GM21381 (cell line): ENCODE measurements around the gene HM13.
A peak's percentile ranks its signal among the peaks of the same experiment; 100 is the strongest.
"Not testable (repeated sequence)": the region's sequence is repeated elsewhere in the genome, so short reads cannot be mapped to it uniquely, and the experiment has no call there.

ENCODE experiments used
- ATAC-seq: cut with Tn5 transposase; IDR thresholded peaks from one replicate; pipeline ENCODE4 v1.9.1; 2021; ENCODE audit warnings: mild to moderate bottlenecking, moderate library complexity; ENCODE audit not compliant: unreplicated experiment

The HM13 gene

DNA sequence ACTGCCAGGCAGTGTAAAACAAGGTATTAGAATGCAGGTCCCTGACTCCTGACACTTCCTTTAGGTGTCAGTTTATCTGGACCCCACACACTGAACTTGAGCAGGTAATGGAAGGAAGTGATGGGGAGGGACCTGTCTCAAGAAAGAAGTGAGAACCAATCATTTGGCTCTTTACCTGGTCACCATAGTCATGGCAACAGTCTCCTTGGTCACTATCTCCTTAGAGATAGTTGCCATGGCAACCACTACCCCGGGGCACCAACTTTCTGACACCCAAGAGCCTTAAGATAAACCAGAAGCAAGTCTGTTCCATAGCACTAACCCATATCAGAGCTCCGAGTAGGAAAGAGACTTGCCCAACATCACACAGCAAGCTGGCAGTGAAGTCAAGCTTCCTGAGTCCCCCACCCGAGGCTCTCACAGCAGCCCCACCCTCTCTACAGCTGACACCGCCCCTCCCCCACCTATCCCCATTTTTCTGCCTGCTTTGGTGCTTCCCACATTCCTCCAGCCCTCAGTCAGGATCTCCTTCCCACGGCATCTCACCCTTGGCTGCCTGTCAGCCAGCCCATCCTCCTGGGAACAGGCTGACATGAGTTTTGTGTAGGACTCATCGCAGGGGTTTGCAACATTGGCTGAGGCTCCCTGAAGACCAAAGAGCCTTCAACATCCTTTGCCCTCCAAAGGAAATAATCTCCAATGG lies 16.3 kb upstream of the HM13 start:
- no peak for ATAC-seq

DNA sequence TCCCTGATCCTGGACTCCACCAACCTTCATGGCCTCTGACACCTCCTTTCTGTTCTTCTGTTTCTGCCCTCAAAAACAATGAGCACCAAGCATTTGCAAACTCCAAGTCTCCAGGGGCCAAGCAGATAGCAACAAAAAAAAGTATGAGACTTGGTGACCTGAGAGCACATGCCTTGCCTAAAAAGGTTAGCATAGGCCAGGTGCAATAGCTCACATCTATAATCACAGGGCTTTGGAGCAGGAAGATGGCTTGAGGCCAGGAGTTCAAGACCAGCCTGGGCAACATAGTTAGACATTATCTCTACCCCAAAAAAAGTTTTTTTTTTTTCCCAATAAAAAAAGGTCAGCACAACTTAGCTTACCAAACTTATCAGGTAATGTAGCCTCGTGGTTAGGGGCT lies 13.7 kb upstream of the HM13 start:
- ATAC-seq = no peak

DNA sequence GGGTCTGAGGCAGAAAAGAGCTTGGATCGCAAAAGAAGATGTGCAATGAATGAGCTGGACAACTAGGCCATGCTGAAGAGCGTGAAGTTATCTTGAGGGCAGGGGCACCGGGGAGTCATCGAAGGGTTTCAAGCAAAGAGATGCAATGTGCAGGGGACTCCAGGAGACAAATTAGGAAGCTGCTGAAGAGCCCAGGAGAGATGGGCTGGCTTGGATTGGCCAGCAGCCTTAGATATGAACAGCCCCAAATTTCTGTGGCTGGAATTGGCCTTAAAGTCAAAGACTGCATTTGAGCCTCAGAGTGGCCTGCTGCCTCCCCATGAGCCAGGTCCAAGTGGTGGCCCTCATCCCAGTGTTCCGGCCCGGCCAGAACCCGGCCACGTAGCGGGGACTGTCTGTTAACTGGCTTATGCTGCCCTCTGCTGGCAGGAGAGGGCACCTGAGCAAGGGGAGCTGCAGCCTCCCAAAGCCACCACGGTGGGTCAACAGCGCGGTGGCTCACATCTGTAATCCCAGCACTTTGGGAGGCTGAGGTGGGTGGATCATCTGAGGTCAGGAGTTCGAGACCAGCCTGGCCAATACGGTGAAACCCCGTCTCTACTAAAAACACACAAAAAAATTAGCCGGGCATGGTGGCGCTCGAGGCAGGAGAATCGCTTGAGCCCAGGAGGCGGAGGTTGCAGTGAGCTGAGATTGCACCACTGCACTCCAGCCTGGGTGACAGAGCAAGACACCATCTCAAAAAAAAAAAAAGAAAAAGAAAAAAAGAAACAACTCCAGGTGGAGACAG lies 11.2 kb upstream of the HM13 start:
- ATAC-seq = peak; percentile 90

DNA sequence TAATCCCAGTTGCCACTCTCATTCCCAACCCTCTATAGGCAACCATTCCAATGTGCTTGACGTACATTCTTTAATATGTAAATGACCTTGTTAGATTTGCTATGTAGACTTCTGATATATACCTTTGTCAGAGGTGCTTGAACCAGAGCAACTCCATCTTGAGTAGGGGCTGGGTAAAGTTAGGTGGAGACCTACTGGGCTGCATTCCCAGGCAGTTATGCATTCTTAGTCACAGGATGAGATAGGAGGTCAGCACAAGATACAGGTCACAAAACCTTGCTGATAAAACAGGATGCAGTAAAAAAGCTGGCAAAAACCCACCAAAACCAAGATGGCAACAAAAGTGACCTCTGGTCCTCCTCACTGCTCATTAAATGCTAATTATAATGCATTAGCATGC lies 8.3 kb upstream of the HM13 start:
- ATAC-seq = no peak

DNA sequence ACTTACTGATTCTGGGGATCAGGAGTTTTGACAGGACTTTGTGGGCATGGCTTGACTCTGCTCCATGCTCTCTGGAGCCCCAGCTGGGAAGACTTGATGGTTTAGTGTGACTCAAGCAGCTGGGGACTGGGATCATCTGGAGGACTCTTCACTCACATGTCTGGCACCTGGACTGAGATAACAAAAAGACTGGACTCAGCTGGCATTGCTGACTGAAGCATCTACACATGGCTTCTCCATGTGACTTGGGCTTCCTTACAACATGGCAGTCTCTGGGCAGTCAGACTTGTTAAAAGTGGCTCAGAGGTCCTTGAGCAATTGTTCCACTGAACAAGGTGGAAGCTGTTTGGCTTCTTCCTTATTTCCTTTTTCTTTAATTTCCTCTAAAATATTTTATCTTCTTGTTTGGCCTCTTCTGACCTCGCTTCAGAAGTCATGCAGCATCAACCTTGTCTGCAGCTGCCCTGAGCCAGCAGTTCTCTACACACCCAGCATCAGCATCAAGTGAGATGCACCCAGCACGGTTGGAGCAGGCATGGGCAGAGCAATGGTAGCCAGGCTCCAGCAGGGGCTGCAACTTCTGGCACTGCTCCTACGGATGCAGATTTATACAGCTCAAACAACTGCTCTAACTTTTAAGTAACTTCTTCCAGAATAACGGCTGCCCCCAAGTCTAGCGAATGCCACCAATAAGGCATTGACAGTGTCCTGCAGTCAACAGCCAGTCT lies 5.6 kb upstream of the HM13 start:
- ATAC-seq = no peak

DNA sequence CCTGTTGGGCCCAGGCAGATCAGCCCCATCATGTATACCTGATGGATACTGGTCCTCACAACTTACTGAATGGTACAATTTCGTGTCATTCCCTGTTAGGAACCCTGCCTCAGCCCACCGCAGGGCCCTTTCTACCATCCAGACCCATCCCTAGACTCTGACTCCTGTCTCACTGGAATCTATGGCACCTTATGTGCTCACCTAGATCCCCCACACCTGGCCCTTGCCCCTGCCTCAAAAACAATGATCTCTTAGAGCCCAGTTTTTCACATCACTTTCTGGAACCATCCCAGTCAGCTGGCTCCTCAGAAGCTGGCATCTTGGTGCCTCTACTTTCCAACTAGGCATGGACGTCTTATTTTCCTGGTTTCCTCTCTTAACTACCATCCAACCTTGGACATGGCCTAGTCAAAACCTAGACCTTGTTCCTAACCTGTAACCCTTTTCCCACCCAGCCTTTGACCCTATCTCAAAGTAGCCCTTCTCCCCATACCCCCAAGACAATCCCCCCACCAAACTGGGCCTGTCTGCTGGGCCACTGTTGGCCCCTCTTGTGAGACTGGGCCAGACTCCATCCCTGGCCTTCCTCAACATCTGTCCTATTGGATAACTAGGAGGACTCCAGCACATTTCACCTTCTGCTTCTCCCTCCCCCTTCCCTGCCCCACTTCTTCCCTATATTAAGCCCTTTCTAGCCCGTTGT lies 981 bp downstream of the HM13 start:
- no peak for ATAC-seq

DNA sequence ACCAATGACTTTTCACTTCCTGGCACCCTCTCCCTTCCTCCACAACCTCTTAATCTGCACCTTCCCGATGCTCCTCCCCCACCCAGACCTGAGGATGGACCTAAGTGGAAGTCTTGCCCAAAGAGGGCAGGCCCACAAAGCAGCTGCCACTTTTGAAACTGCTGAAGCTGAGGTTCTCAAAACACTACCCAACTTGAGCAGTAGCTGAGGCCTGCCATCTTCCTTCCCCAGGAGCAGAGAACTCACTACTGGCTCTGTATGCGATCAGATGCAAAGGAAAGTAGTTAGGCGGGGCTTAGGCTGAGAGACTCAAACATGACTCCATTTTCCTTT lies 1.5 kb downstream of the HM13 start:
- ATAC-seq = no peak

DNA sequence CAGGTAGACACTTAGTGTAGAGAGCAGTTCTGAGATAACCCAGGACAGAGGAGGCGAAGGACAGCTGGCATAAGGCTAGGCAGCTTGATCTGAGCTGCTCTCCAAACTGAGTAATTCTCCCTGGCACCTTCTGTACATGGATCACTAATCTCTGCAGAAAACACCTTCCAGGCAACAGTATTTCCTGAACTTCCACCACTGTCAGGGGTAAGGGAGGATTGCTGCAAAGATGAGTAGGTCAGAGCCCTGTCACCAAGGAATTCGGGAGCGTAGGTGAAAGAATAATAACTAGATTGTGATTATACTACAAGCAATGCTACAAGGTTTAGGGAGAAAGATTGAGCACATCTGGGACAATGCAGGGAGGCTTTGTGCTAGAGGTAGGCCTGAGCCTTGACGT lies 1.9 kb downstream of the HM13 start:
- ATAC-seq = no peak

DNA sequence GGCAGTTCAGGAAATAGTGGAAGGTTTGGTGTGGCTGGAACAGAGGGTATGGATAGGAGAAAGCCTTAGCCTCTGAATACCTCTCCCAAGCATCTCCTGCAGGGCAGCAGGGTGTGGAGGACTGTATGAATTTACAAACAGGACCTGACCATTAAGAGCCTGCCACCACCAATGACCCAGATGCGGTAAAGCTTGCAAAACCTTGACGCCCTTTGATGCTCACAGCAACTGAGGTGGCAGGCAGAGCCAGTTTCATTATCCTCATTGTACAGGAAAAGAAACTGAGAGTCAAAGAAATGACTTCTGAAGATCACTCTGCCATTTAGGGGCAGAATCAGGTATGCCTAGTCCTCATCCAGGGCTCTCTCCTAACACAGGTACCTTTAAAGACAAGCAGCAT lies 2.4 kb downstream of the HM13 start:
- ATAC-seq = no peak

DNA sequence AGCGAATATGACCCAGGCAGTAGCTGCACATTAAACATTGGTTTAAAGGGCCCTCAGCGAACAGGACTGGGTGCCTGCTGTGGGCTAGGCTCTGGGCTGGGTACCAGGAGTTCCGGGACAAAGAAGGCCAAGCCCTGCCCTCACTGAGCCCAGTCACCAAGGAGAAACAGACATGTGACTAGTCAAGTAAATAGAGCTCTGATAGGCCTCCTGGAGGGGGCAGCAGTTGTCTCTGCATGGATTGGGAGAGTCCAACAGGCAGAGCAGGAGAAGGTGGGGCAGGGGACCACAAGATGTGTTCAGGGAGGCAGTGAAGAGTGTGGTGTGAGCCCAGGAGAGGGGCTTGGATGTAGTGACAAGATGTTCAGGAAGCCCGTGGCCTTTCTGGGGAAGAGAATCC lies 3.1 kb downstream of the HM13 start:
- no peak for ATAC-seq

DNA sequence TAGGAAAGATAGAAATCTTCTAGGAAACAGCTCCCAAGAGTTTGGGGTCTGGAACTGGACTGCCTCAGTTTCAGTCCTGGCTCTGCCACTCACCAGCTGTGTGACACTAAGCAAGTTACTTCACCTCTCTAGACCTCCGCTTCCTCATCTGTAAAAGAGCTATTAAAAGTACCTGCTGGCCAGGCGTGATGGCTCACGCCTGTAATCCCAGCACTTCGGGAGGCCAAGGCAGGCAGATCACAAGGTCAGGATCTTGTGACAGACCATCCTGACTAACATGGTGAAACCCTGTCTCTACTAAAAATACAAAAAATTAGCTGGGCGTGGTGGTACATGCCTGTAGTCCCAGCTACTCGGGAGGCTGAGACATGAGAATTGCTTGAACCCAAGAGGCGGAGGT lies 7.0 kb downstream of the HM13 start:
- not testable (repeated sequence) for ATAC-seq

DNA sequence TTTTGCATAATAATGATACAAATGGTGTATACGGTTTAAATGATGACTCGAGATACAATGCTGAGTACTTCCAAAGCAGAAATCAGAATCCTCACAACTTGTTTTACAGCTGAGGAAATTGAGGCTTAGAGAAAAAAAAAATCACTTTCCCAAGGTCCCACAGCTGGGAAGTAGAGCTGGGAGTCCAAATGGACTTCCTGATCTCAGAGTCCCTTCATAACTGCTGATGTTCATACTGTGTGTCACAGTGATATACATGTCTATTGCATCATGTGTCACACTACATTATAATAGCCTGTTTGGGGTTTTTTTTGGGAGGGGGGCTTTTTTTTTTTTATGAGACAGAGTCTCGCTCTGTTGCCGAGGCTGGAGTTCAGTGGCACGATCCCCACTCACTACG lies 8.5 kb downstream of the HM13 start:
- ATAC-seq = no peak

DNA sequence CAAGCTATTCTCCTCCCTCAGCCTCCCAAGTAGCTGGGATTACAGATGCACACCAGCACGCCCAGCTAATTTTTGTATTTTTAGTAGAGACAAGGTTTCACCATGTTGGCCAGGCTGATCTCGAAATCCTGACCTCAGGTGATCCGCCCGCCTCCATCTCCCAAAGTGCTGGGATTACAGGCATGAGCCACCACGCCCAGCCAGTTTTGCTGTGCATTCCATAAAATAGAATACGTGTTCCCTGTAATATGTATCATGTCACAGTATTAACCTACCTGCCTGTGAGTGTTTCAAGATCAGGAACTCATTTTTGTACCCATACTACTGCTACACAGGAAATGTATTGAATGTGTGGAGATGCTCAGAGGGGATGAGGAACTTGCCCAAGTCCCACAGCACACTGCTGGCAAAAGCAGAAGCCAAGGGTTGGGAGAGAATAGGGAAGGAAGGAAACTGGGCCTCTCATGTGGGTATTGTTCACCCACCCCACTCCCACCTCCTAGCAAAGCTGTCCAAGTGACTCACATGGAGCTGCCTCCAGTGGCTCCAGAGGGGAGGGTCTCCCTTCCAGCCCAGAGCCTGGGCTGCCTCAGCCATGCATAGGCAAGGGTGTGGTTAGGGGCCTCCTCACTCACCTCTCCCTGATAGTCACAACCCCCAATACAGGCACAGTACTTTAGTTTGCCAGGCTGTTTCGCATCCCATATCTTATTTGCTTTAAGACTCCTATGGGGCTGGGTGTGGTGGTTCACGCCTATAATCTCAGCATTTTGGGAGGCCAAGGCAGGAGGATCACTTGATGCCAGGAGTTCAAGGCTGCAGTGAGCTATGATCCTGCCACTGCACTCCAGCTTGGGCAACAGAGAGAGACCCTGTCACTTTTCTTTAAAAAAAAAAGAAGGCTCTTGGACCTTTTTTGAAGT lies 9.4 kb downstream of the HM13 start:
- no peak for ATAC-seq

DNA sequence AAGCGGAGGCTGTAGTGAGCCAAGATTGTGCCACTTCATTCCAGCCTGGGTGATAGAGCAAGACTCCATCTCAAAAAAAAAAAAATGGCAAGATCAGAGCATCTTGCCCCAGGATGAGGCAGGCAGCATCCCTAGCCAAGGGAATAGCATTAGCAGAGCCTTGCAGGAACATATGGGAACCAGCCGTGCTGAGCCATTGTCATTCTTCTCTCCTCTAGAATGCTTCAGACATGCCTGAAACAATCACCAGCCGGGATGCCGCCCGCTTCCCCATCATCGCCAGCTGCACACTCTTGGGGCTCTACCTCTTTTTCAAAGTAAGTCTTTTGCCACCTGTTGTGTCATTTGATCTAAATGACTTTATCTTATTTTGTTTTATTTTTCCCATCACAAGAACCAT lies 13.0 kb downstream of the HM13 start:
- no peak for ATAC-seq

DNA sequence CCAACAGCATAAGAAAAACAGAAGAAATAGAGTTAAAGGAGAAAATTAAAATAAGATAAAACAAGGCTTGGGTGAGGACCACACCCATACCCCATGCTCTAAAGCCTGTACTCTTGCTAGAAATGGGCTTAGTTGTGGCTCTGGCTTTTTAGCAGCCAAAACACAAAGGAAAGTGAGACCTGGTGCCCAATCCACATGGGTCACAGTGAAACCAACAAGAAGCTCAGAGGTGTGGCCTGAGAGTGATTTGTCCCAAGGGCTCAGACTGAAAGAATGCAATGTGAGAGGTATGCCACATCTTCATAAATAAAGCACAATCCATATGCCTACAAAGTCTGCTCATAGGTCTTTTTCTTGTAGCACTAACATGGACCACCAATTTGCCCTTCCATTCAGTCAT lies 21.1 kb downstream of the HM13 start:
- ATAC-seq = no peak

DNA sequence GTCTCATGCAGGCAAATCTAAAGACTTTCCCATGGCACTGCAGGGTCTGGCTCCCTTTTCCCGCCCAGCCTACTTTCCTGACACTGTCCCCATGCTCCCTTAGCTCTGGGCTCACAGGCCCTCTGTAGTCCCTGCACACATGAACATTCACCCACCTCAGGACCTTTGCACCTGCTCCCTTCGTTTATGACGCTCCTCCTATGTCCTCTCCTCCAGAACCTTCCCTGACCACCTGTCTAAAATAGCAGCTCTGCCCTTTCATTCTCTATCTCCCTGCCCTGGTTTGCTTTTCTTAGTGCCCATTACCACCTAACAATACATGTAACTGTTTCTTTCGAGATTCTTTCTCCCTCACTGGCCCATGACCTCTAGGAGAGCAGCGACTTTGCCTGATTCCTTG lies 22.3 kb downstream of the HM13 start:
- ATAC-seq = no peak

DNA sequence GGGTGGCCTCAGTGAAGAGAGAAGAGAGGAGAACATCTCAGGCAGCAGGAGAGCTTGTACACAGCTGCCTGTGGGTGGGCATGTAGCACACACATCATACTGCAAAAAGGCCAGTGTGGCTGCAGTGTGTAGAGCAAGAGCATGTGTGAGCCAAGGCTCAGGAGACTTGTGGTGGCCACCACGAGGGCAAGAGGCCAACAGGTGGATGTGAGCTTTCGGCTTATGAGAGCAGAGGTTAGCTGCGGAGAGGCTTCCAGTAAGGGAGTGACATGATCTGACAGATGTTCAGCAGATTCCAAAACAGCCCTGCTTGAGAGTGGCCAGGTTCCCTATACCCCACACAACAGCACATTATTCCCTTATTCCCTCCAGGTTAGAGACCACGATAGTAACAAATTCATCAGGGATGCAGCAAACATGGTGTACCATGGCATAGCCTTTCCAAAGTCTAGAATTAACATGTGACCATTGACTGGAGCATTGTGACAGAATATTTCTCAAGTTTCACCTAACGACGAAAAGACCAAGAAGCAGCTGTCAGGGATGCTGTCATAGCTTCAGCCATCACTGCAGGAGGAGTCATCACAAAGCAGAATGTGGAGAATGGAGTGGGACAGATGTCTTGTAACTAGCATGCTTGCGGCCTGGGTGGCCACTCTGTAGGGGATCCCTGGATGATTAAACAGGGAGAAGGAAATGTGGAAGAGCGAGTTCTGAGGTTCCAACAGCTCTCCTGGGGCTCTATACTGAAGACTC lies 23.1 kb downstream of the HM13 start:
- ATAC-seq = no peak

DNA sequence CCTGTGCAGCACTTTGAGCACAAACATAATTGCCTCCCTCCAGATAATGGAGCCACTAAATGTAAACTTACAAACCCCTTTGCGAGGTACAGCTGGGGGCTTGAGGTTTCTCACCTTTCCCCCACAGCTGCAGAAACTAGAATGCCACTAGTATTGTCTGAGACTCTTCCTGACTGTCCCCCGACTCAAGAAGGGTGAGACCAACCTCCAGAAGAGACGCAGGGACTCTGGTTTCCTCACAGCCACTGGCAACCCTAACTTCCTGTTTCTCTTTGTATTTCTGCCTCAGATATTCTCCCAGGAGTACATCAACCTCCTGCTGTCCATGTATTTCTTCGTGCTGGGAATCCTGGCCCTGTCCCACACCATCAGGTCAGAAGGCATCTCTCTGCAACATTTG lies 23.6 kb downstream of the HM13 start:
- no peak for ATAC-seq

DNA sequence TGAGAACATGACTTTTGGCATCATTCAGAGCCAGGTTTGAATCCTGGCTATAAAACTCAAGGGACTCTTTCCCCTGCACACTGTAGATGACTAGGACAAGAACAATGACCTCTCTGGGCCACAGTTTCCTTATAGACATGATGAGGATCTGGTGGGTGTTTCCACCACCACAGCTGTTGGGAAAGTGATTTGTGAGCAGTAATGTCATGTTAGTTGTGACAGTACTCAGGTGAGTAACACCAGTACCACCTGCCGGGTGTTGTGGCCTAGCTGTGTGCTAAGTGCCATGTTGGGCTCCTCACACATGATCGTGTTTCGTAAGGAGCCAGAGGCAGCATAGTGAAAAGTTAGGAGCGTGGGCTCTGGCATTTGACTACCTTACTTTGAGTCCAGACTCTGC lies 24.1 kb downstream of the HM13 start:
- no peak for ATAC-seq

DNA sequence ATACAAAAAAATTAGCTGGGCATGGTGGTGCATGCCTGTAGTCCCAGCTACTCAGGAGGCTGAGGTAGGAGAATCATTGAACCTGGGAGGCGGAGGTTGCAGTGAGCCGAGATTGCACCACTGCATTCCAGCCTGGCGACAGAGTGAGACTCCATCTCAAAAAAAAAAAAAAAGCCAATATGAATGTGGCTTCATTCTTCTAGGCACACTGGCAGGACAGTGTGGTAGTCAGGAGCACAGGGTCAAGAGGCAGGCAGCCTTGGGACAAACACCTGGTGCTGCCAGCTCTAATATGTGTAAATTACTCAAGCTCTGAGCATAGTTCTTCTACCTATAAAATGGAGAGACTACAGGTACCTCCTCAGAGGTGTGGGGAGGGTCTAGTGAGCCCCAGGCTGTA lies 25.4 kb downstream of the HM13 start:
- ATAC-seq = not testable (repeated sequence)
